ENCODE results near the gene MICB.

DNA sequence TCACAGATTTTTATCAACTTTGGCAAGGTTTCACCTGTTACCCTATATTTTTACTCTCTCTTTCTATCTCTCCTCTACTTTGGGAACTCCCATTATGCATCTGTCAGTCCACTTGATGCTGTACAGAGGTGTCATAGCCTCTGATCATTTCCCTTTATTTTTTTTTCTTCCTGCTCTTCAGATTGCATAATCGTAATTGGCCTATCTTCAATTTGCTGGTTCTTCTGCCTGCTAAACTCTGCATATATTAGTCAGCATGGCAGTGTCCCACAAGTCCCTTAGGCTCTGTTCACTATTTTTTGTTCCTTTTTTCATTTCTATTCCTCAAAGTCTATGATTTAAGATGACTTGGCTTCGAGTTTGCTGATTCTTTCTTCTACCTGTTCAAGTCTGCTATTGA lies 44.7 kb upstream of the MICB start:
- TF ChIP-seq YY1 (IDR thresholded peaks at IDR 0.05; ENCODE audit: low read depth) (no peak), EP300 (IDR thresholded peaks at IDR 0.05; ENCODE audit: borderline replicate concordance) (no peak), TEAD4 (IDR thresholded peaks at IDR 0.05) (no peak), RAD21 (IDR thresholded peaks at IDR 0.05; ENCODE audit: low read depth) (no peak), FOXM1 (IDR thresholded peaks at IDR 0.05; ENCODE audit: borderline replicate concordance, low read depth) (no peak)
- TF ChIP-seq, protein P1, sequence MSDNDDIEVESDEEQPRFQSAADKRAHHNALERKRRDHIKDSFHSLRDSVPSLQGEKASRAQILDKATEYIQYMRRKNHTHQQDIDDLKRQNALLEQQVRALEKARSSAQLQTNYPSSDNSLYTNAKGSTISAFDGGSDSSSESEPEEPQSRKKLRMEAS (IDR thresholded peaks at IDR 0.05) = no peak
- TF ChIP-seq, protein P2, sequence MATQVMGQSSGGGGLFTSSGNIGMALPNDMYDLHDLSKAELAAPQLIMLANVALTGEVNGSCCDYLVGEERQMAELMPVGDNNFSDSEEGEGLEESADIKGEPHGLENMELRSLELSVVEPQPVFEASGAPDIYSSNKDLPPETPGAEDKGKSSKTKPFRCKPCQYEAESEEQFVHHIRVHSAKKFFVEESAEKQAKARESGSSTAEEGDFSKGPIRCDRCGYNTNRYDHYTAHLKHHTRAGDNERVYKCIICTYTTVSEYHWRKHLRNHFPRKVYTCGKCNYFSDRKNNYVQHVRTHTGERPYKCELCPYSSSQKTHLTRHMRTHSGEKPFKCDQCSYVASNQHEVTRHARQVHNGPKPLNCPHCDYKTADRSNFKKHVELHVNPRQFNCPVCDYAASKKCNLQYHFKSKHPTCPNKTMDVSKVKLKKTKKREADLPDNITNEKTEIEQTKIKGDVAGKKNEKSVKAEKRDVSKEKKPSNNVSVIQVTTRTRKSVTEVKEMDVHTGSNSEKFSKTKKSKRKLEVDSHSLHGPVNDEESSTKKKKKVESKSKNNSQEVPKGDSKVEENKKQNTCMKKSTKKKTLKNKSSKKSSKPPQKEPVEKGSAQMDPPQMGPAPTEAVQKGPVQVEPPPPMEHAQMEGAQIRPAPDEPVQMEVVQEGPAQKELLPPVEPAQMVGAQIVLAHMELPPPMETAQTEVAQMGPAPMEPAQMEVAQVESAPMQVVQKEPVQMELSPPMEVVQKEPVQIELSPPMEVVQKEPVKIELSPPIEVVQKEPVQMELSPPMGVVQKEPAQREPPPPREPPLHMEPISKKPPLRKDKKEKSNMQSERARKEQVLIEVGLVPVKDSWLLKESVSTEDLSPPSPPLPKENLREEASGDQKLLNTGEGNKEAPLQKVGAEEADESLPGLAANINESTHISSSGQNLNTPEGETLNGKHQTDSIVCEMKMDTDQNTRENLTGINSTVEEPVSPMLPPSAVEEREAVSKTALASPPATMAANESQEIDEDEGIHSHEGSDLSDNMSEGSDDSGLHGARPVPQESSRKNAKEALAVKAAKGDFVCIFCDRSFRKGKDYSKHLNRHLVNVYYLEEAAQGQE (IDR thresholded peaks at IDR 0.05; ENCODE audit: low read depth) = no peak

Data from Ishikawa (cell line).